Breast epithelium (tissue), 3 donors: Measurements from ENCODE around the gene METRN.

Source experiments
- POLR2A ChIP-seq: fragments of 450-650 bp; IDR thresholded peaks from one replicate; pipeline ENCODE4 v1.6.1; 2016; ENCODE audit warnings: antibody characterized with exemption, mild to moderate bottlenecking, moderate library complexity
- POLR2AphosphoS5 ChIP-seq, 3 donors: sonication (generic); formaldehyde crosslinking; IDR thresholded peaks; one replicate each; pipeline ENCODE4 v1.6.1; 2017; ENCODE audit warnings: antibody characterized with exemption in 3 of 3
- TF ChIP-seq, protein P1 (sequence below), 3 donors: fragments of 450-650 bp; IDR thresholded peaks; one replicate each; pipeline ENCODE4 v1.5.1; 2016 to 2017; ENCODE audit warnings: antibody characterized with exemption in 3 of 3, mild to moderate bottlenecking in 3 of 3, moderate library complexity in 3 of 3

DNA sequence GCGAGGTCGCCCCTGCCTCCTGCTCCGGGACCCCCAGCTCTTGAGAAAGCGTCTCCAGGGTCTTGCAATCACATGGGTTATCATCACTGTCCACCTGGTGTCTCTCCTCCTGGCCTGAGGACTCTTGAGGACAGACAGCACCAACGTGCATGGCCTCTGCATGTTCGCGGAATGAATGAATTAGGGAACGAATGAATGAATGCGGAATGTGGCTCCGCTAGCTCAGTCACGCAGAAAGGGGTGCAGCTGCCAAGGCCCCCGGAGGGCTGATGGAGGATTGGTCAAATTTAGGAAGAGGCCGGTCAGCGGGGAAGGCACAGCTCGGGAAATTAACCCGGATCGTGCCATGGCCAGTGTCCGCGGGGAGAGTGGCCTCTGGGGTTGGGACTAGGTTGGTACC is 12.6 kb upstream of the METRN start:
- TF ChIP-seq, protein P1, sequence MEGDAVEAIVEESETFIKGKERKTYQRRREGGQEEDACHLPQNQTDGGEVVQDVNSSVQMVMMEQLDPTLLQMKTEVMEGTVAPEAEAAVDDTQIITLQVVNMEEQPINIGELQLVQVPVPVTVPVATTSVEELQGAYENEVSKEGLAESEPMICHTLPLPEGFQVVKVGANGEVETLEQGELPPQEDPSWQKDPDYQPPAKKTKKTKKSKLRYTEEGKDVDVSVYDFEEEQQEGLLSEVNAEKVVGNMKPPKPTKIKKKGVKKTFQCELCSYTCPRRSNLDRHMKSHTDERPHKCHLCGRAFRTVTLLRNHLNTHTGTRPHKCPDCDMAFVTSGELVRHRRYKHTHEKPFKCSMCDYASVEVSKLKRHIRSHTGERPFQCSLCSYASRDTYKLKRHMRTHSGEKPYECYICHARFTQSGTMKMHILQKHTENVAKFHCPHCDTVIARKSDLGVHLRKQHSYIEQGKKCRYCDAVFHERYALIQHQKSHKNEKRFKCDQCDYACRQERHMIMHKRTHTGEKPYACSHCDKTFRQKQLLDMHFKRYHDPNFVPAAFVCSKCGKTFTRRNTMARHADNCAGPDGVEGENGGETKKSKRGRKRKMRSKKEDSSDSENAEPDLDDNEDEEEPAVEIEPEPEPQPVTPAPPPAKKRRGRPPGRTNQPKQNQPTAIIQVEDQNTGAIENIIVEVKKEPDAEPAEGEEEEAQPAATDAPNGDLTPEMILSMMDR (IDR thresholded peaks at IDR 0.05): no peak
- TF ChIP-seq POLR2AphosphoS5 (IDR thresholded peaks at IDR 0.05) (no peak), POLR2A (no peak)
